Hematopoietic multipotent progenitor cell treated with erythropoietin and hydrocortisone succinate and interleukin-3 and kit ligand, for 17 days (in vitro differentiated cells): Measurements from ENCODE around the gene CALHM3.
"Not testable (repeated sequence)": the region's sequence is repeated elsewhere in the genome, so short reads cannot be mapped to it uniquely, and the experiment has no call there.

Experiments
- DNase-seq: peaks from one replicate; pipeline ENCODE4 v3.0.0-alpha.2; 2015; ENCODE audit warnings: low spot score

The CALHM3 gene

DNA sequence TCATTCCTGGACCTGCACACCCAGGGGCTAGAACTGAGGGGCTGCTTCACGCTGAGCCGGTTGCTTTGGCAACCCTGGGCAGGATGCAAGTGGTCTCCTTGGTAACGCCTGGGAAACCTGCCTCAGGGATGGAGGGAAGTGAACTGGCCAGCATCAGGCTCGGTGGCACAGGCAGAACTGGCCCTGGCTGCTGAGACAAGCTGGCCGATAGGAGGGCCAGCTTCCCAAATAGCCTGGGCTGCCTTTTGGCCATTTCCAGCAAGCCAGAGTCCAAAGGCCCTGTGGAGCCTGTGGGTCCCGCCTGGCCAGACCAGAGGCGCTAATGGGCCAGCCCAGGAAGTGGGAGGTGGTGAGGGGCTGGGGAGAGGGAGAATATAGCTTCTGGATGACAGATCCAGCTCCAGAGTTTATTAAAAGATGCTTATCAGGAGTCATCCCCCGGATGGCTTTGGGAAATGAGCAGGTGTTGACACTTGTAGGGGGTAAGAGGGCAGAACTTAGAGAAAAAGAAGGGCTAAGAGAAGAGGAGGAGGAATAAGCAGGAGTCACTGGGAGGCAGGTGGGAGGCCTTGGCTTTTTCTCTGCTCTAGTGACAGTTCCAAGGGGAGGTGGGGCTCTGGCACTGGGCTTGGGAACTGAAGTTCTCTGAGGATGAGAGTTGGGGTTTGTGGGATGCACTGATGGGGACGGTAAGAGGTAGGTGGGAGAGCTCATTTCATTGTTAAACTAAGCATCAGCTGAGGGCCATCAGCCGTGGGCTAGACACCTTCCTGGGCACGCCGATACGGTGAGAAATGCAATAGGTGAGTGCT lies 24.0 kb upstream of the CALHM3 start:
- DNase-seq = no peak

DNA sequence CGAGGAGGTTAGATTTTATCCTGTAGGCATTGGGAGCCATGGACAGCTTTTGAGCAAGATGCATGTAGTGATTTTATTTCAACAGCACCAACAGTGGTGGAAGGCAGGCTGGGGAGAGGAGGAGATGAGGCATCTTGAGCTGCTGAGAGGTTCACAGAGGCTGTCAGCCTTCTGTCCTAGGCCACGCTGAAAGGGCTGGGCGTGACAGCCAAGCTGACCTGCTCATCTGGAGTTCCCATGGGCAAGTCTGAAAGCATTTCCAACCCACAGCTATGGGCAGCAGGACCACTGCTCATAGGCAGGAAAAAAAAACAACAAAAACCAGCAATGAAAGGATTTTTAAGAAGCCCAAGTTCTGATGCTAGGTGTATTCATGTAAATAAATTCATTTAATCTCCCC lies 22.1 kb upstream of the CALHM3 start:
- DNase-seq = no peak

- DNase-seq = no peak
These were observed 21.4 kb upstream of the CALHM3 start for GRCh38 chr10:103500481-103500880.

GRCh38 chr10:103499881-103500280 lies 20.8 kb upstream of the CALHM3 start:
- DNase-seq = no peak

DNA sequence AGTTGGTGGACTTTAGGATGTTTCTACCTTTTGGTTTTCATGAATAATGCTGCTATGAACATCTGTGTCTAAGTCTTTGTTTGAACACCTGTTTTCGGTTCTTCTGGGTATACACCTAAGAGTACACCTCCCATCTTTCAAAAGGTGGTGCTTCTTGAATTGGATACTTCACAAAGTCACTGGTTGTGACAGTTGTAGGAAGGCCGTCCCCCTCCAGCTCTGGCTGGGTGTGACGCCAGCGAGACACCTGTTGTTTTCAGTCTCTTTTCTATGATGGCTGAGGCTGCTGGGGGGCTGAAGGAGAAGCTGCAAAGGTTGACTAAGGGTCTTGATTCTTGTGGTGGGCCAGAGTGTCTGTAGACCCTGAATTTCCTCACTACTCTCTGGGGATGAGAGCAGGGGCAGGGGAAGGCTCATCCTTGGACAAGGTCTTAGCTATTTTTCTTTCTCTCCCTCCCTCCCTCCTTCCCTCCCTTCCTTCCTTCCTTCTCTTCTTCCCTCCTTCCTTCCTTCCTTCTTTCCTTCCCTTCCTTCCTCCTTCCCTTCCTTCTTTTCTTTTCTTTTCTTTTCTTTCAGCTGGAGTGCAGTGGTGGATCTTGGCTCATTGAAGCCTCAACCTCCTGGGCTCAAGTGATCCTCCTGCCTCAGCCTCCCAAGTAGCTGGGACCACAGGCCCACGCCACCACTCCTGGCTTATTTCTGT lies 20.0 kb upstream of the CALHM3 start:
- DNase-seq = no peak

DNA sequence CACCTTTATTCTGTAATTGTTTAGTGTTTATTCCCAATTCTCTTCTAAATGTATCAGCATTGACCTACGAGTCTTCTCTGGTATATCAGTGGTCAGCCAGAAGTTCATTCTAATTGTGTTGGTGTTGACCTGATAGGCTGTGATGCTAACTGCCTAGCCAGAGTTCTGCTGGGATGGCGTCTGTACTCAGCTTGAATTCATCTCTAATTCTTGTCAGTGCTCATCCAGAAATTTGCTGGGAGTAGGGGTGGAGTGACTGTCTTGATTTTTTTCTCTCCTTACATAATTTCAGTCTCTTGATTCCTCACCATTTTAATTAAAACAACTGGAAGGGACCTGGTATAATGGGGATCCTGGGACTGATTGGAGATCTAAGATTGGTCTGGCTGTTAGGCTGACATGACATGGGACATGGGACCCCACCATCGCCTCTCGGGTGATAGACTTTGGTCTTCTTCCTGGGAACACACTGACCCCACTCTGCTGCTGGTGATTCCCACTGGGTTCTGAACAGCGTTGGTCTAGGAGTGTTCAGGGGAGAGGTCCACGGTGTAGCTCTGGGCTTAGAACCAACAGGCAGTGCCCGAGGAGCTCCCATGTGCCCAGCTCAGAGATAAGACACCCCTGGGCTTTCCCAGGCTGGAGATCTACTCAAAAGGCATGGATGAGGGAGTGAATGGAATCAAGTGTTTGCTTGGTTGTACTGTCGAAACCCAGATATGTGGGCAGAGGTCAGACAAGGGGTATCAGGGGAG lies 18.3 kb upstream of the CALHM3 start:
- DNase-seq = no peak

- no peak for DNase-seq
These were observed 16.3 kb upstream of the CALHM3 start for GRCh38 chr10:103495321-103495720.

- DNase-seq = no peak
These were observed 15.2 kb upstream of the CALHM3 start for GRCh38 chr10:103493916-103494877.

DNA sequence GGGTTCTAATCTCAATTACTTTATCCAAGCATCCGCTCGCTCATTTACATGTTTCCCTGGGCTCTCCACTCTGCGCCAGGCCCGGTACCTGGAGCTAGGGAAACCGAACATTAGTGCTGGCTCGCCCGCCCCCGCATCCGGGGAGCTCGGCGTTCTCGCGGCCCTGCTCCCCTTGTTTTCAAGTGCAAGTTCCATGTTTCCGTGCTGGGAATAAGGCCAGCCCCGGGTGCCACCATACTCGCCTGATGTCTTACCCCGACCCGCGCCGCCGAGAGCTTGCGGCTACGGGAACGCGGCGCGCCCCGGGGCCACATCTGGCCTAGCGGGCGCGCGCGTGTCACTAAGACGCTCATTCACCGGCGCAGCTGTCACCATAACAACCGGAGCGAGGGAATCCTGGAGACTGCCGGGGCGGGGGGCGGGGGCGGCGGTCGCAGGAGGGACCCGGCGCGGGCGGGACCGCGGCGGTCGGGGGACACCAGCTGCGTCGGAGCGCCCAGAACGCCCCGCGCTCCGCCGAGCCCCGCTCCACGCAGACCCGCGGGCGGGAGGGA lies 14.4 kb upstream of the CALHM3 start, which contains the start of gene NEURL1:
Gene NEURL1 (plus strand): TSS at position 344 of the 554 bp plus-strand sequence. CDS start 683 bp downstream, outside the sequence.
- DNase-seq = no peak

- no peak for DNase-seq
These were observed 13.7 kb upstream of the CALHM3 start for GRCh38 chr10:103492655-103493261.

- no peak for DNase-seq
These were observed 12.8 kb upstream of the CALHM3 start for GRCh38 chr10:103491729-103492364.

- DNase-seq = no peak
These were observed 11.9 kb upstream of the CALHM3 start for GRCh38 chr10:103490986-103491314.

DNA sequence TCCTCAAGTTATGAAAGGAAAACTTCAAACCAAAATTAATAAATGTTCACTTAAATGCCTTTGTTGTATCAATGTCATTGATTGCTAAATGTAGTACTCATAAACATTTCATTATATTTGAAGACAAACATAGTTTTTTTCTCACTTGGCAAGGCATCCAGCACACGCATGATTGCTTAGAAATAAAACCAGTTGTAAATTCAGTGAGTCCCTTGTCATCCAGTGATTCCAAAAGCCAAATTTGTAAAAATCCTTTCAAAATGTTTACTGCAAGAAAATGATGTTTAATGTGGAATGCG lies 8.3 kb upstream of the CALHM3 start:
- DNase-seq = no peak

GRCh38 chr10:103486635-103487409 lies 7.8 kb upstream of the CALHM3 start:
- not testable (repeated sequence) for DNase-seq

DNA sequence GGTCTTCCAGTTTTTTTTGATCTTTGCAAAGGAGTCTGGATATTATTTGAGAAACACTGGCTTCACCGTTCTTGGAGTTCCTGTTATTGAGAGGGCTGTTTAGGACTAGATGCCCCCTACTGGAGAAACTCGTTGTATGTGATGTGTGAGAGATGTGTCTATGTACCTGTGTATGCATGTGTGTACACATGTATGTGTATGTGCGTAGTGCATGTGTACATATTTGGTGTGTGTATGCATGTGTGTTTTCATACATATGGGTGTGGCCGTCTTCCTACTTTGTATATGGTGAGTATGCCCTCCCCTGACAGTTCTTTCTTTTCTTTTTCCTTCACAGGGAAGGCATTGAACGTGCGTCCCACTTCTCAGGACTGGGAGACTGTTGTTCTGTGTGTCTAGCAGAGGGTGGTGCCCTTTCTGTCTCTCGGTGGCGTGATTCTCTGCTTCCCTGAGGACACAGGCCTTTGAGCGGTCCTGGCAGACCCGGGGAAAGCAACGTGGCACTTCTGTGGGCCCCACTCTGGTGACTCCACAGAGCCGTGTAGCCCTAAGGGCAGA lies 3.0 kb upstream of the CALHM3 start:
- peak; percentile 53 for DNase-seq

GRCh38 chr10:103480521-103480920 lies 1.5 kb upstream of the CALHM3 start:
- no peak for DNase-seq

- no peak for DNase-seq
These were observed 369 bp downstream of the CALHM3 start for GRCh38 chr10:103478671-103479070.

DNA sequence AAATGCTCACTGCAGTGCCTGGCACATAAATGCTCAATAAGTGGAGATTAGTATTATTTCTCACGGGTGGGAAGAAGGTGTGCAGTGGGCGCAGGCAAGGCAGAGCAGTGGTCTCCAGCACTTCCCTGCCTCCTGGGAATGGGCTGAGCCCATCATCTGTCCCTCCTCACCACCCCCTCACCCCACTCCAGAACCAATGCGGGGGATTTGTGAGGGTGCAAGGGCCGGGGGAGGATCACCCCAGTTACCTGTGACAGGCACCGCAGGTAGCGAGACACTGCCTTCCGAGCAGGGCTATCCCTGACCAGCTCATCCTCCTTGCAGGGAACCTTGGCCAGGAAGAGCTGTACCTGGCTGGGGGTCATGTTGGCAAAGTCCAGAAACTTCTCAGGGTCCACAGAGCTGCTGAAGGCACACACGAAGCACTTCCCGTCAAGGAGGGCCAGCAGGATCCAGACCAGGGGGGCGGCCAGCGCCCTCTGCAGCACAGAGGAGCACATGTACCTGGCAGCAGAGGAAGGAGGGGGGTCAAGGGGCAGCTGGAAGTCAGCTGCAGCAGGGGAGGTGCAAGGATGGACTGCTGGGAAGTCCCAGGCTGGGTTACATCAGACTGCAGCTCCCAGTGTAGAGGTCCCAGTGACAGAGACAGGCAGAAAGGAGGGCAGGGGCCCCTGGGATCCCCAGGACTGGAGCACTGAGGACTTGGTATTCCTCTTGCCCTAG lies 2.8 kb downstream of the CALHM3 start:
- no peak for DNase-seq

DNA sequence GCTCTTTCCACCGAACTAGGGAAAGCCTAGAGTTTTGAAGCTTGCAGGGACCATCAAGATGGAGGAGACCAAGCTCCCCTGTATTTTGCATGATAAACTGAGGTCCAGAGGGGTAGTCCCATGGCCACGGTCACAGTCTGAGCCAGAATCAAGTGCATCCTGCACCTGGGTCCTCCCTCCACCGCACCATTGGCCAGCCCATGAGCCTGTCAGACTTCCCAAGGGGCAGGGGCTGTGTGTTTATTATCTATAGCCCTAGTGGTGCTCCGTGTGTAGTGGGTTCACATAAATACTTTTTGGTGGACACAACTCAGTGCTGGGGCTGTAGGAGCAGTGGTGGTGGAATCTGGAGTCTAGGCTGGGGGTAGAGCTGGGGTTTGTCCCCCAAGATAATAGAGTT lies 3.6 kb downstream of the CALHM3 start:
- no peak for DNase-seq
